Measurements from ENCODE around the gene MCM8.
"Not testable (repeated sequence)": the region's sequence is repeated elsewhere in the genome, so short reads cannot be mapped to it uniquely, and the experiment has no call there.

The MCM8 gene

GRCh38 chr20:6007094-6007528, 56.7 kb downstream of the MCM8 start:
- no peak for DNase-seq

GRCh38 chr20:6007529-6008103, 57.2 kb downstream of the MCM8 start:
- DNase-seq = no peak

GRCh38 chr20:6008254-6008653, 57.8 kb downstream of the MCM8 start:
- no peak for DNase-seq

- DNase-seq = no peak
Observed at GRCh38 chr20:6012179-6012578, 61.7 kb downstream of the MCM8 start.

GRCh38 chr20:6014017-6014416, 63.6 kb downstream of the MCM8 start:
- DNase-seq = no peak

- DNase-seq = no peak
Observed at GRCh38 chr20:6014957-6015356, 64.5 kb downstream of the MCM8 start.

- DNase-seq = no peak
Observed at GRCh38 chr20:6017467-6017866, 67.0 kb downstream of the MCM8 start.

GRCh38 chr20:6017880-6018279, 67.4 kb downstream of the MCM8 start:
- no peak for DNase-seq

GRCh38 chr20:6024768-6025167, 74.3 kb downstream of the MCM8 start:
- no peak for DNase-seq

GRCh38 chr20:6026051-6026450, 75.6 kb downstream of the MCM8 start:
- DNase-seq = peak in 1 of 5 donors; percentile 17

GRCh38 chr20:6028818-6029217, 78.4 kb downstream of the MCM8 start:
- DNase-seq = no peak

- DNase-seq = no peak
Observed at GRCh38 chr20:6029538-6029937, 79.1 kb downstream of the MCM8 start.

- no peak for DNase-seq
Observed at GRCh38 chr20:6030453-6031080, 80.1 kb downstream of the MCM8 start.

GRCh38 chr20:6032907-6033306, 82.5 kb downstream of the MCM8 start:
- DNase-seq = not testable (repeated sequence)

- no peak for DNase-seq
Observed at GRCh38 chr20:6034134-6034969, 83.9 kb downstream of the MCM8 start.

GRCh38 chr20:6036213-6036612, 85.8 kb downstream of the MCM8 start:
- DNase-seq = no peak

GRCh38 chr20:6037082-6037481, 86.6 kb downstream of the MCM8 start:
- DNase-seq = no peak

- no peak for DNase-seq
Observed at GRCh38 chr20:6038256-6038655, 87.8 kb downstream of the MCM8 start.

- no peak for DNase-seq
Observed at GRCh38 chr20:6039766-6040165, 89.3 kb downstream of the MCM8 start.

- DNase-seq = no peak
Observed at GRCh38 chr20:6040540-6040939, 90.1 kb downstream of the MCM8 start.

- DNase-seq = no peak
Observed at GRCh38 chr20:6040958-6041807, 90.7 kb downstream of the MCM8 start.

- DNase-seq = no peak
Observed at GRCh38 chr20:6041808-6042265, 91.4 kb downstream of the MCM8 start.

GRCh38 chr20:6044115-6044514, 93.7 kb downstream of the MCM8 start:
- DNase-seq = no peak
